GM12874 (cell line): ENCODE measurements around the gene AJM1.

Source experiments
- TF ChIP-seq, protein P1 (sequence below): IDR thresholded peaks from 2 replicates; pipeline ENCODE4 v1.5.1; 2011; ENCODE audit warnings: low read depth, mild to moderate bottlenecking, control low read depth, low read length, moderate library complexity; ENCODE audit not compliant: insufficient read depth

The AJM1 gene

GRCh38 chr9:136826703-136827582 is 15.3 kb upstream of the AJM1 start:
- TF ChIP-seq, protein P1, sequence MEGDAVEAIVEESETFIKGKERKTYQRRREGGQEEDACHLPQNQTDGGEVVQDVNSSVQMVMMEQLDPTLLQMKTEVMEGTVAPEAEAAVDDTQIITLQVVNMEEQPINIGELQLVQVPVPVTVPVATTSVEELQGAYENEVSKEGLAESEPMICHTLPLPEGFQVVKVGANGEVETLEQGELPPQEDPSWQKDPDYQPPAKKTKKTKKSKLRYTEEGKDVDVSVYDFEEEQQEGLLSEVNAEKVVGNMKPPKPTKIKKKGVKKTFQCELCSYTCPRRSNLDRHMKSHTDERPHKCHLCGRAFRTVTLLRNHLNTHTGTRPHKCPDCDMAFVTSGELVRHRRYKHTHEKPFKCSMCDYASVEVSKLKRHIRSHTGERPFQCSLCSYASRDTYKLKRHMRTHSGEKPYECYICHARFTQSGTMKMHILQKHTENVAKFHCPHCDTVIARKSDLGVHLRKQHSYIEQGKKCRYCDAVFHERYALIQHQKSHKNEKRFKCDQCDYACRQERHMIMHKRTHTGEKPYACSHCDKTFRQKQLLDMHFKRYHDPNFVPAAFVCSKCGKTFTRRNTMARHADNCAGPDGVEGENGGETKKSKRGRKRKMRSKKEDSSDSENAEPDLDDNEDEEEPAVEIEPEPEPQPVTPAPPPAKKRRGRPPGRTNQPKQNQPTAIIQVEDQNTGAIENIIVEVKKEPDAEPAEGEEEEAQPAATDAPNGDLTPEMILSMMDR = no peak

- TF ChIP-seq, protein P1 = no peak
Measured at GRCh38 chr9:136827794-136828473, 14.3 kb upstream of the AJM1 start.

DNA sequence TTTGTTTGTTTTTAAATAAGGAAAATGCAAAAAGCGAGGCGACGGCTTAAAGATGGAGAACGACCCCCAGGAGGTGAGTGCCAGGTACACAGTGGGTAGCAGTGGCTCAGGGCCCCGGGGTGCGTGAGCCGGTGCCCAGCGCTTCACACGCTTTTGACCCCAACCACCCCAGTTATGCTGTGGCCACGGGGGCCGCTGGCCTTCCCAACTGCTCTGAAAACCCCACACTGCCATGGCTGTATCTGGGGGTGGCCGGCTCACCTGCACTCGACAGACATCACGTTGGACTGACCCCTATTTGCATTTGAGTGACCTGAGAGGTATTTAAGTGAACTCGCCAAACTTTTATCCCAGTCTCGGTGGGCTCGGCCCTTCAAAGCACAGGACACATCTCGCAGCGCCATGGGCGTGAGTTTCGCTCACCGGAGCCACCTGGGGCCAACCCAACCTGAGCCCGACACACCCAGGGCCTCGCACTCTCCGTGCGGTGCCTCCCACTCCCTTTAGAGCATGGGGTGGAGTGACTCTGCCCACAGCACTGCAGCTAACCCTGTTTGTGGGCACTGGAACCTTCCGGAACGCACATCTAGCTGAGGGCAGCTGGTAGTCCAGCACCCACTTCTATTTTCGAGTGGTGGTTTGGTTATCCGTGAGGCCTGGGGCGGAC is 13.7 kb upstream of the AJM1 start:
- TF ChIP-seq, protein P1 = no peak

- TF ChIP-seq, protein P1 = no peak
Measured at GRCh38 chr9:136829412-136829811, 12.9 kb upstream of the AJM1 start.

- TF ChIP-seq, protein P1 = no peak
Measured at GRCh38 chr9:136829981-136830885, 12.0 kb upstream of the AJM1 start.

DNA sequence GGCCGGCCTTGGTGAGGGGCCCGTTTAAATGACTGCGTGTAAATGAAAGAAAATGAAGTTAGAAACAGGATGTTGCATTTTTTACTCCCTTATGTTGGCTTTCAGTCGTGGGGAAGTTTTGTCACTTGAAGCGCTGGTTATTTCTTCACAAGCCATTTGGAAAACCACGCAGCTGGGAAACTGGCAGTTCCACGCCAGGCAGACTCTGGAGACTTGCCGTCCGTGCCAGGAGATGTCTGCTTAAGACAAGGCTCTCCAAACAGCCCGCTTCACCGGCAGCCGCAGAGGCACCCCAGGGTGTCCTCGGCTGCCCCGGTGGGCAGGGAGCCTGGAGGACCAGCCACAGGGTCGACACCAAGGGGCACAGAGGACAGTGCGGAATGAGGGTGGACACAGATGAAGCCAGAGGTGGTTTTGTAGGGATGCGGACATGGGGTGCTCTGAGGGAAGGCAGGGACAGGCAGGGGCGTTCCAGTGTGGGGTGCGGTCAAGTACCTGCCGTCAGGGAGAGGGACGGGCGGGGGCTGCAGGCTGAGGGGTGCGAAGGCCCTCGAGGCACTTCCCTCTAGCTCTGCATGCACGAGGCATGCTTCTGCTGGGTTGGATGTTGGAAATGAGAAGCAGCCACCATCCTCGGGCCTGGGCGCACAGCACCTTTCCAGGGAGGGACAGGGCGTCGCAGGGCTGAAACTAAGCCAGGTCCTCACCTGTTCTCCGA is 11.1 kb upstream of the AJM1 start:
- TF ChIP-seq, protein P1 = no peak
